ENCODE data around the gene C14orf180.

C14orf180 gene

GRCh38 chr14:104546591-104547309 lies 32.8 kb upstream of the C14orf180 start:
- no peak for DNase-seq (ENCODE audit: low spot score)
- in situ Hi-C loops (cut with MboI; ENCODE audit: low pct_unique_long_range_greater_than_20kb, low sequenced_read_pairs, unreplicated experiment) = no loop called here
- TF ChIP-seq, protein P1, sequence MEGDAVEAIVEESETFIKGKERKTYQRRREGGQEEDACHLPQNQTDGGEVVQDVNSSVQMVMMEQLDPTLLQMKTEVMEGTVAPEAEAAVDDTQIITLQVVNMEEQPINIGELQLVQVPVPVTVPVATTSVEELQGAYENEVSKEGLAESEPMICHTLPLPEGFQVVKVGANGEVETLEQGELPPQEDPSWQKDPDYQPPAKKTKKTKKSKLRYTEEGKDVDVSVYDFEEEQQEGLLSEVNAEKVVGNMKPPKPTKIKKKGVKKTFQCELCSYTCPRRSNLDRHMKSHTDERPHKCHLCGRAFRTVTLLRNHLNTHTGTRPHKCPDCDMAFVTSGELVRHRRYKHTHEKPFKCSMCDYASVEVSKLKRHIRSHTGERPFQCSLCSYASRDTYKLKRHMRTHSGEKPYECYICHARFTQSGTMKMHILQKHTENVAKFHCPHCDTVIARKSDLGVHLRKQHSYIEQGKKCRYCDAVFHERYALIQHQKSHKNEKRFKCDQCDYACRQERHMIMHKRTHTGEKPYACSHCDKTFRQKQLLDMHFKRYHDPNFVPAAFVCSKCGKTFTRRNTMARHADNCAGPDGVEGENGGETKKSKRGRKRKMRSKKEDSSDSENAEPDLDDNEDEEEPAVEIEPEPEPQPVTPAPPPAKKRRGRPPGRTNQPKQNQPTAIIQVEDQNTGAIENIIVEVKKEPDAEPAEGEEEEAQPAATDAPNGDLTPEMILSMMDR (IDR thresholded peaks at IDR 0.05; ENCODE audit: extremely low read depth, insufficient read depth, missing control alignments) = no peak

DNA sequence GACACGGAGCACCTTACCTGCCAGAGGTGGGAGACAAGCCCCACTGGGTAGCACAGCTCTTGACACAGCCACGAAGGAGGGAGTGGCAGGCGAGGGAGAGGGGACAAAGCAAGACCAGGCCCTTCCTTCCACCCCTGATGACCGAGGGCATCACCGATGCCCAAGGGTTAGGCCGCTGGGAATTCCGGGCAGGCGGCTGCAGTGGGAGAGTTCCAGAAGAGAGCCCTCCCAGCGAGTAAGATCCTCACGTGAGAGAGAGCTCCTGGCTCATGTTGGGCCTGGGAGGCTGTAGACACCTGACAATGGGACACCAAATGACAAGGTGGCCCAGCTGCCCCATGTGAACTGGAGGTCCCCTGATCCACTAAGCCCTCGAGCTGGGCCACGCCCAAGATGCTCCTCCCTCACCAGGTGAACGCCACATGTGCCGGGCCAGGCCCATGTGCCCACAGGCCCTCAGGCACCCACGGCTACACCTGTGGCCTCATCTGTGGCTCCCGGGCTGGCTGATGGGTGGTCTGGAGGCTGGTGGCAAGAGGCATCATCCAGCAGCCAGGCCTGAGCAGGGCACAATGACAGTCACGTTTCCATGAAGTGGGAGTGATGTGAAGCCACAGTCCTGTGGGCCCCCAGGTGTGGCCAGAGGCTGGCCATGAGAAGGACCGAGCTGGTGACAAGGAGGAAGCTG lies 32.1 kb upstream of the C14orf180 start:
- in situ Hi-C loops (cut with MboI; ENCODE audit: low pct_unique_long_range_greater_than_20kb, low sequenced_read_pairs, unreplicated experiment) = no loop called here
- DNase-seq (ENCODE audit: low spot score) = no peak
- TF ChIP-seq, protein P1 (IDR thresholded peaks at IDR 0.05; ENCODE audit: extremely low read depth, insufficient read depth, missing control alignments) = no peak

- in situ Hi-C loops (cut with MboI; ENCODE audit: low pct_unique_long_range_greater_than_20kb, low sequenced_read_pairs, unreplicated experiment) = no loop called here
- TF ChIP-seq, protein P1 (IDR thresholded peaks at IDR 0.05; ENCODE audit: extremely low read depth, insufficient read depth, missing control alignments) = no peak
- DNase-seq (ENCODE audit: low spot score) = no peak
These were observed 31.4 kb upstream of the C14orf180 start for GRCh38 chr14:104547998-104548700.

GRCh38 chr14:104548802-104549535 lies 30.6 kb upstream of the C14orf180 start:
- TF ChIP-seq, protein P1 (IDR thresholded peaks at IDR 0.05; ENCODE audit: extremely low read depth, insufficient read depth, missing control alignments) = no peak
- no peak for DNase-seq (ENCODE audit: low spot score)
- in situ Hi-C loops (cut with MboI; ENCODE audit: low pct_unique_long_range_greater_than_20kb, low sequenced_read_pairs, unreplicated experiment) = no loop called here

DNA sequence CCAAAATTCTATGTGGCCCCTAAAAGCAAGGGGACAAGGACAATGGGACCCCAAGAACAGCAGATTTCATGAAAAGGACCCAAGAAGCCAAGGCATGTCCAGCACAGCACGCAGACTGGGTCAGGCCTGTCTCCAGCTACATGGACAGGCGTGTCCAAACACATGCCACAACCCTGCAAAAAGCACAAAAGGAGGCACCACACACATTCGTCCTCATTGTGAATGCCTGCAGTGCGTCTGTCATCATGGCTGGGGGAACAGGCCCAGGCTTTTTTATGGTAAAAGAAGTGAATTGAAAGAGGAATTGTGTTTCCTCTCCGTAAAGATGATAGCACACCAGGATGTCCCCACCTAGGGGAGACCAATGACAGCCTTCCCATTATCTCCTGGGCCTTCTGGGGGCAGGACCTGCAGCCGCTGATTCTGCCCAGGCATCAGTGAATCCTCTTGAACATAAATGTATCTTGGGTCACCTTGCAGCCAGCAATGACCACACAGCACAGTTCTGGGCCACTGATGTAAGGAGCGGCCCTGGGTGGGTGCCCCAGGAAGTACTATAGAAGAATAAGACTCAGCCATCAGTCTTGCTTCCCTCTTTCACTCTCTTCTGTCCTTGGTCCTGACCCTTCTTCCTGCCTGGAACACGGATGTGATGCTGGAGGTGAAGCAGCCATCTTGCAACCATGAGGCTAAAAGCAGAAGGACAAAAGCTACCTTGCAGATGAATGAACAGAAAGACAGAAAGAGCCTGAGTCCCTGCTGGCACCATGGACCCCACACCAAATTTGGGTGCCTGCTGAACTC lies 29.8 kb upstream of the C14orf180 start:
- DNase-seq (ENCODE audit: low spot score) = no peak
- in situ Hi-C loops (cut with MboI; ENCODE audit: low pct_unique_long_range_greater_than_20kb, low sequenced_read_pairs, unreplicated experiment) = no loop called here
- TF ChIP-seq, protein P1 (IDR thresholded peaks at IDR 0.05; ENCODE audit: extremely low read depth, insufficient read depth, missing control alignments) = no peak
